GM18861 (cell line): ENCODE measurements around the gene CLGN.
A peak's percentile ranks its signal among the peaks of the same experiment; 100 is the strongest.

Experiments used
- ATAC-seq: cut with Tn5 transposase; IDR thresholded peaks from one replicate; pipeline ENCODE4 v1.9.1; 2021; ENCODE audit not compliant: unreplicated experiment

CLGN gene

DNA sequence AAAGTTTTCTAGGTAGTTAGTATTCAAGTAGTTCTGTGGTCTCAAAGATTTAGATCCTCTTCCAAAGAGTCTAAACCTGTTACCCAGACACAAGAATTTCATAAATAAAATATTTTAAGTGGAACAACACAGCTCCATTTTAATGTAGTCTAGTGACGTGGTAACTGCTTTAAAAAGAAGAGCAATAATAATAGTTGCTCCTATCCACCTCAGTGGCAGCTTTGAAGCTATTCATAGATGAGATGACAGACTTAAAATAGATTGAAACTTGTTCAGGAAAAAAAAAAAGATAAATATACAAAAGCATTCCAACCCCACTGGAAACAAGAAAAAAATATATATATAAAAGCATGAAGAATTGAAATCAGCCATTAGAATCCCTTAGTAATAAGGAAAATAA lies 39.4 kb downstream of the CLGN start:
- no peak for ATAC-seq

DNA sequence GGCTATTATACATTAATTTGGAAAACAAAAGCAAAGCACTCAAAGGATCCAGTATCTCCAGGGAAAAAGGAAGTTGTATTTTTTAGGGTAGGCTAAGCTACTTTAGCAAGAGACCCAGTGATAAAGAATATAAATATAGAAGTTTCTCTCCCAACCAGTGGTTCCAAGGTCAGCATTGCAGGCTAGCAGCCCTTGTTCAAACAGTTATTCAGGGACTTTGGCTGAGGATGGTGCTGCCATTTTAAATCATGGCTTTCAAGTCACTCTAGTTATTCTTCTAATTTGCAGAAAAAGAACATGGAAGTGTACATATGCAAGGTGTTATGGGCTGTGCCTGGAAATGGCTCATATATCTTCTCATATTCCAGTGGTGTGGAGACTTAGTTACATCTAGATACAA lies 44.7 kb downstream of the CLGN start:
- ATAC-seq = no peak

DNA sequence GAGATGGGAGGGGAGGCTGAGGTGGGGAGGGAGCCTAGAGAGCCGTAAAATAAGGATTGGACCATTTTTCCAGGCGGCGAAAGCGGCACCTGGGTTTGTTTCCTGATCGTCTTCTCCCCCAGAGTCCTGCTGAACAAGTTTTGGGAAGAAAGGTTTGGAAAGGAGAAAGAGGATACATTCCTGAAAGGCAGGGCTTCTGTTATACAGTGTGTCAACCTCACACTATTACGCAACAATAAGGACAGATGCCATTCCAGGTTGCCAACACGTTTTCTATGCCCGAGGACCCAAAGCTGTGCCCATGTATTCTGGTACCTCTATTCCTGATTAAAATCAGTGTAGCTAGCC lies 53.3 kb downstream of the CLGN start:
- no peak for ATAC-seq

DNA sequence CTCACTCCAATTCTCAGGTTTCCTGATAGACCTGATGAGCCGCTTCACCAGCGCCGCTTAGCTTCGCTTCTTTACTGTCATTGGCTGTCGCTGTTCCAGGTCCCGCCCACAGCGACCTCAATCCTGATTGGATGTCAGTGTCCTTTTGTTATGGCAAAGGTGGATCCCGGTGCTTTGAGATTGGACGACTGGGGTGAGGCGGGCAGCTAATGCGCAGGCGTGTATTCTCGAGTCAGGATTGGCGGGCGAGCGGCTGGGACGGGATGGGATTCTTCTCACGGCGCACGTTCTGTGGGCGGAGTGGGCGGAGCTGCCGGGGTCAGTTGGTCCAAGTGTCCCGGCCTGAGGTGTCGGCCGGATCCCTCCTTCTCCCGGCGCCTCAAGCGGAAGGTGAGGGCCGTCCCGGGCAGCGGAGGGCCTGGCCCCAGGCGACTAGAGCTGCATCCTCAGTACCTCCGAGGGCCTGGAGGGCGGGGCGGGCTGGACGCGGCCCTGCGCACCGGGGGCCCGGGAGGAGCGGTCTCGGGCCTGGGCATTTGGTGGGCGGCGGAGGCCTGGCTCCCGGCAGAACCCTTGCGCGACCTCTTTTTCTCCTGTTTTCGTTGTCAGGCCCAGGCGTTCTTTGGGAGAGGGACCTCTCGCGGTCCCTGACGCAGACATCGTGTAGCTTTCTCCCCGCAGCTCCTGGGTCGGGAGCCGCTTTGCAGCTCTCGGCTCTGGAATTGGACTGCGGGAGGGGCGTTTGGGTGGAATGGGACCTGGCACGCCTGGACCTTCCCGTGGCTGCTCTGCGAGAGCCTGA lies 53.9 kb downstream of the CLGN start, which contains the start of gene SCOC:
TSS of gene SCOC (plus strand) at position 319 of the 802 bp plus-strand sequence. CDS start 5,525 bp downstream, outside the sequence.
- ATAC-seq = peak; percentile 89

DNA sequence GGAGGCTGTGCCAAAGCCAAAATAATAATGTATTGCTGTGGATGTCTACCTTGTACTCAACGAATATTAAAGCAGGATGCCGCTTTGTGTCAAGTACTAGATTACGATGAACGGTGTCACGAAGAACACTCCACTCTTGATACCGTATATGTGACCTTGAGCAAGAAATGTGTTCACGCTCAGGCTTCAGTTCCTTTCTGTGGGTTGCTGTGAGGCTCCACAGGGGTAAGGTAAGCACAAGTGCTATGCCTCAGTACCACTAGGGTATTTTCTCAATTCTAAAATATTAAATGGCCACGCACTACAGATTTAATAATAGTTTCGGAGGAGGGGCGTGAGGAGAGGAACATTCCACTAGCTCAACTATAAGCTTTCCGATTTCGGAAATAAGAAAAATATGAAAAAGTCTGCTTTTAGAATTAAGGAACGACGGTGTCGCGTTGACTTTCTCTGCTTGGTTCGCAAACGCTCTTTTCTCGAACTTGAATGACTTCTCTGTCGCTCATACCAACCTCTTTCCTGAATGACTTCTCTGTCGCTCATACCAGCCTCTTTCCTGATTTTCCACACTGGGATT lies 54.6 kb downstream of the CLGN start:
- ATAC-seq = peak; percentile 56

DNA sequence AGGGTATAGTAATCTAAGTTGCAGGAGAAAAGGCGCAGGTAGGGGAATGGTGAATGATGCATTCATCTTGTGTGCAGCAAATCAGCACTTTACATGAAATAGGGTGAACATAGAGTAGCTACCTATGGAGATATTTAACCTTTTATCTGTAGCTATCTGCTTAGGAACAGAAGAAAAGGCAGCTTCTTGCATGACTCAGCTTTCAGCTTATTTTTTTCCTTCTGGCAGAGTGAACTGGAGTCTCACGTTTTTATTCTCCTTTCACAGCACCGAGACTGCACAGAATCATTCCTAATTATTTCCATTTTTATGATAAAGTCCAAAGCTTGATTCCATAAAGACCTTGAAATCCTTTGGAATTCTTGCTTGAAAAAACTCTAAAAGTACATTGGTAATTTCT lies 58.8 kb downstream of the CLGN start:
- ATAC-seq = no peak

DNA sequence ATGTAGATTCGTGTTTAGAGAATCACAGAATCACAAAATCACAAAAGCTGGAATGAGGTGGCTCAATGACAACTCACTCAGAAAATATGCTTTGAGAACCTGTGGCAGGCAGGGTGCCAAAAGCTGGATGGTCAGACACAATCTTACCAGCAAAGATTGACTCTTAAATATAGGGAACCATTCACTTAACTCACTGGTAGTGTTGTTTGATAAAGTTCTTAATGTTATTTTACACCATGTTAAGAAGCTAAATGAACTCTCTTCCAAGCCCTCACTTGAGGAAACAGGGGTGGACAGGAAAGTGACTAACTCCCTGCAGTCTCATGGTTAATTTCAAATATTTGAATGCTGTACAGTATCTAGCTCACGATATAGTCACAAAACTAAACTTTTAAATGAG lies 59.7 kb downstream of the CLGN start:
- ATAC-seq = no peak

DNA sequence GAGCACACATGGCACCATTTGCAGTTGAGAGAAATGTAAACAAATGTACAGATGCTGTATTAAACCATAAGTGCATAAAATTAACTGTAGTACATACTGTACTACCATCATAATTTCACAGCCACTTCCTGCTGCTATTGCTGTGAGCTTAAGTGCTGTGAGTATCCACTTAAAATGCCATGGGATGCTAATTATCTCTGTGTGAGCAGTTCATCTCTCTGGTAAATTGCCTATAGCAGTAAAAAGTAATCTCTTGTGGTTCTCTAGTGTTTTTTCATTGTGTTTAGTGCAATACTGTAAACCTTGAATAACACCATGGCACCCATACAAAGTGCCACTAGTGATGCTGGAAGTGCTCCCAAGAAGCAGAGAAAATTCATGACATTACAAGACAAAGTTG lies 63.9 kb downstream of the CLGN start:
- ATAC-seq = no peak

DNA sequence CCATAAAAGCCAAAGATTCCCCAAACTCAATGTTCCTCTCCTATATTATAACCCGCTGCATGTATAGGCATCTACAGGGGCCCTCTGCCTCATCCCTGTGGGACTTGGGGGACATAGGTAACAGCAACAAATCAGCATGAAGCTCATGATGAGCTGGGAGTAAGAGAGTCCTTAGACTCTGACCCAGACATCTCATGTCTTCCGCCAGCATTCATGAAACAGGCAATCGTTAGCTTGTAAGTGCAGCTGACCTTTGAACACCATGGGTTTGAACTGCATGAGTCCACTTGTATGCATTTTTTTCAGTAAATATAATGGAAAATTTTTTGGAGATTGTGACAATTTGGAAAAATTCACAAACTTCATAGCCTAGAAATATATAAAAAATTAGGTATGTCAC lies 64.4 kb downstream of the CLGN start:
- no peak for ATAC-seq

DNA sequence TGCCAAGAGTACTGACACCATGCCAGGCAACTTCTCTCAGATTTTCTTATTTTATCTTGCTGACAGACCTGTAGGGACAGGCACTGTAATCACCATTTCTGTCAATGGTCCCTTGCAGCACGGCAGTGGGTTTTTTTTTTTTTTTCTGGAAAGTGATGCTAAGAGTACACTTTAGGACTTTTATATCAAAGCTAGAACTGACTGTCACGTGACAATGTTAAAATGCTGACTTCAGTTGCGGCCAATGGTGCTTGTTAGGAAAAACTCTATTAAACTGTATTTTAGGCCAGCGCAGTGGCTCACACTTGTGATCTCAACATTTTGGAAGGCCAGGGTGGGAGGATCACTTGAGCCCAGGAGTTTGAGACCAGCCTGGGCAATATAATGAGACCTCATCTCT lies 66.3 kb downstream of the CLGN start:
- ATAC-seq = no peak

DNA sequence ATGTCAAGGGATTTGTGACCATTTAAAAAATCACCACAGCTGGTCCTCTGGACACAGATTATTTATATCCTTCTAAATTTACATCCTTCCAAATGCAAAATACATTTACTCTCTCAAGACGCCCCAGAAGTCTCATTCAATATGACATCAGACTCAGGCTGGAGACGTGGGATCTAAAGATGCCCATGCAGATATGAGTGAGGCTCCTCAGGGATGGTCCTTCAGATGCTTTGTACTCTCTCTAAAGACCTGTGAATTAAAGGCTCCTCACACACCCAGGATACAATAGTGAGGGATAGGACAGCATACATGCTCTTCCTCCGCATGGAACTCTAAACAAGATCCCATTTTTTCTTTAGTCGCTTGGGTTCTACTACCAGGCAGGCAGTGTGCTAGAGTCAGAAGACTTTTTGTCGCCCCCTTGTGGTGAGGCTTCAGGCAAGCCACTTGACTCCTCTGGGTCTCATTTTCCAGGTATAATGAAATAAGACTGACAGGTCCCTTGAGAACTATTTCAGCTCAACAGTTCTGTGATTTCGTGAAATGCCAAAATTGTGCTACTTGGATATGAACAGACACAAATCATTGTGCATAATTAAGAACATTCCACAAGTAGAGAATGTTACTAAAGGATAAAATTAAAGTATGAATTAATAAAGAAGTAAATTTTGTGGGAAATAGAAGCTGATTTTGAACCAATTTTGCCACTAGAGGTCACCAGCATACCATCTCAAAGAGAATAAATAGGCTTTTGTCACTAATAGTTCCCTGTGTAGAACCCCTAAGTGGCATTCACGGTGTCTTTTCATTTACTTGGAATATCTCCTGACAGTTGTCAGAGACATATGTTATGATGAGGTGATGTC lies 67.7 kb downstream of the CLGN start:
- peak; percentile 95 for ATAC-seq

DNA sequence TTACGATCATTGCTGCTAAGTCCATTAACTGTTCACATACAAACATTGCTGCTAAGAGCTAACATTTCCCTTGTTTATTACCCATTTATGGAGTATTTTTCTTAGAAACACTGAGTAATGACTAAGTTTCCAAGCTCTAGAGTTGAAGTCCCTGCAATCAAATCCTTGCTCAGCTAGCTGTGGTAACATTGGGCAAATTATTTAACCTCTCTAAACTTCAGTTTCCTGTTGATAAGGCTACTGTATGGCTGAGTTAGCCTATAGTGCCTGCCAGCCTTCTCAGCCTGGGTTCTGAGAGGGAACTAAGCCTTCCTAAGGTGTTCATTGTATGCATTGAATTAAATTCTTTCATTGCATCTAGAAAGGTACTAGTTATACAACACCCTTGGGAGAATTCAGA lies 69.2 kb downstream of the CLGN start:
- no peak for ATAC-seq

DNA sequence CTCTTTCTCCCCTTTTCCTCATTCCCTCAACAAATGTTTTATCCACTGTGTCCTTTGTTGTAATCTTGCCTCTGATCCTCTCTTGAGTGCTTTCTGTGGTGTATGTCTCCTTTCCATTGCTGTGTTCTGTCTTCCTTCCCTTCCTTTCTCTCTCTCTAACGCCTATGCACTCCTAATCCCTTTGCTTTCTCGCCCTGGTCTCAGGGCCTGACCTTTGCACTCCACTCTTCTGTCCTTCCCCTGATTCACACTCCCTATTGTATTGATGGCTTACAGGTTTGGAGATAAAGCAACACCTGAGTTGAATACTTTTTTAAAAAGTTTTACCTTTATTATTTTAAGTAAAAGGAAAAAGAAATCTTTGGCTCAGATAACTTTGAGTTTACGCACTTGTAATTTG lies 69.6 kb downstream of the CLGN start:
- no peak for ATAC-seq

DNA sequence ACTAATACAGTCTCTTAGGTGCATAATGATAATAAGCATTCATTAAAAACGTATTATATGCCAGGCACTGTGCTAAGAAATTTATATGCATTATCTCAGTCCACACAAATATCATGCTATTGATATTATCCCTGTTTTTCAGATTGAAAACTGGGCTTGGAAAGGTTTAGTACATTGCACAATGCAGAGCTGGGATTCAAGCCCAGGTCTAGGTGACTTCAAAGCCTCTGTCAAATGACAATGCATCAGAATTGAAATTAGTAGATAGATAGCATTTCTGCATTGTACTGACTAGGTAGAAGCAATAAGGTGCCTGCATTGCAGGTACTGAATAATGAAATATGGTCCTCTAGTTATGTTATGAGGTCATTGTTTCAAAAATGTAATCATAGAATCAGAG lies 72.2 kb downstream of the CLGN start:
- ATAC-seq = no peak

DNA sequence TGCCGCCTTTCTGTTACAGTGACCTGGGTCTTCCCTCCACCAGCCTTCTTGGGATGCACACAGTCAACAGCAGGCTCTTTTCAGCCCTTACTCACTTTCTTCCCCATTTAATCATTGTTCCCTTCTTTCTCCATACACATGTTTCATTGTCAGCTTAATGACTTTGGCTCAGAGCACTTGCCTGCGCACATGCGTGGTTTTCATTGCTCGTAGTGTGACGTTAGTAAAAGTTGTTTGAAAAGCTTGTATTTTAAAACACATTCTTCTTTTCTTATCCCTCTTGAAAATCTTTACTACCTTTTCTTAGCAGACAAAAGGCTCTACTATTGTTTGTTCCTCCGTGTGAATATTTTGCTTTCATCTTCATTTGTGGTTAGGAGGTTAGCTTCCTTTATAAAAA lies 73.7 kb downstream of the CLGN start:
- no peak for ATAC-seq

DNA sequence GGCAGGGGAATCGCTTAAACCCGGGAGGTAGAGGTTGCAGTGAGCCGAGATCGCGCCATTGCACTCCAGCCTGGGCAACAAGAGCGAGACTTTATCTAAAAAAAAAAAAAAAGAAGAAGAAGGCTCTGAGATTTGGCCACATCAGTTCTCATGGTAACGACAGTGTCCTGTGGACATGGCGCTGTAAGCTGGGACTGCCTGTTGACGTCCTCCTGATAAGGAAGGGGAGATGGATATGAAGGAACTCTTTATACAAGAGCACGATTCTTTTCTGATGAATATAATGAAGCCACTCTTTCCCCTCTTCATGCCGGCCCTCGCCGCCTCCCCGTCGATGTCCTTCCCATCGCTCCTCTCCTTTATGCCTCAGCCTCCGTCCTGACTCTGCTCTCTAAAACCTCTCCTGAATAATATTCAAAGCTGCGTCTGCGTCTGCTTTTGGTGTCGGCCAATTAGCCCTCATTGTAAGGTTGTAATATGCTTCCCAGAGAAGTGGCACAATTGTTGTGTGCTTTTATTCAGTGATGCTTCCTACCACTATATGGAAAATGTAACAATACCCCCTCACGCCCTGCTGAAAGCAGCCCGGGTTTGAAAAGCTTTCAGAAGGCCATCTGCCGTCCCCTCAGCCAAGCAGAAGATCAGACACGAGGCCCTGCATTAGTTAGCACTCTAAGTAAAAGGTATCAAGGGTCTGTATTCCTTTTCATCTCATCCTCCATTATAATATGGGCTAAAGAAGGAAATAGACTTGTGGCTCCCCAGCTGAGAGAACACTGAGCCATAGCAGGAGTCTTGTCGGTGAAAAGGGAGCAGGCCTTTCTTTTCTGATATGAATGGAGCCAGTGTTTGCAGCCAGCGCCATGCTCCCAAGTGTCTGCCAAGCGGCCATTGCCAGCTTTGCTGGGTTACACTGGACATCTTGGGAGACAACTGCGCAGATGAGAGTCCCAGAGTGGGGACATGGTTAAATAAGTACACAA lies 76.1 kb downstream of the CLGN start:
- ATAC-seq = no peak

DNA sequence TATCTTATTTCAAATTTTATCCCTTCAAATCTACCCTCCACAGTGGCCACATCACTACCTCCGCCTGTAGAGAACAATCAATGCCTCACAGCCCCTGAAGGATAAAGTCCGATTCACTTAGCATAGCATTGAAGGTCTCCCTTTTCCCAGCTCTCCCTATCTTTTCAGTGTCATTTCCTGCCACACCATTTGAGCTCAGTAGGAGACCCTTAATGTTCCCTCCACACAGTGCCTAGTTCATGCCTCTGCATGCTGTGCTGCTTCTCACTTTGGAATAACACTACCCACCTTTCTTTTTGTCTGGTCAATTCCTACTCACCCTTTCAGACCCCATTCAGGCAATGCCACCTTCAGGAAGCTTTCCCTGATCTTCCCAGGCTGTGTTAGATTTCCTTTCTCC lies 77.6 kb downstream of the CLGN start:
- no peak for ATAC-seq

DNA sequence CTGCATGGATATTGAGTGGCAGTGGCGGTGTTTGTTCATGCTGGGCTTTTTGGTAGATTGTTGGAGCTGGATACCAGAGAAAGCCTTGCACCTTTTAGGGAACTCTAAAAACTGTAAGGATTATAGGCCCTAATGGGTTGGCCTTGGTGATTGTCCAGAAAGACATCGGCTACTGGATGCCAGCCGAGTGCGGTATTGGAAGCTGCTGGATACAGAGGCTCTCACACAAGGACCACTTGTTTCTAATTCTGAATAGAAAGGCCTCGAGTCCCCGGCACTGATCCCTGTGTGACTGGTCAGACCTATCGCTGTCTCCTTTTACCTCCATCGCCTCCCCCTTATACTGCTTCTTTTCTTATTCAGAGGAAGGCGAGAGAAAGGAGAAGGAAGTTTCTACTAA lies 81.3 kb downstream of the CLGN start:
- no peak for ATAC-seq

DNA sequence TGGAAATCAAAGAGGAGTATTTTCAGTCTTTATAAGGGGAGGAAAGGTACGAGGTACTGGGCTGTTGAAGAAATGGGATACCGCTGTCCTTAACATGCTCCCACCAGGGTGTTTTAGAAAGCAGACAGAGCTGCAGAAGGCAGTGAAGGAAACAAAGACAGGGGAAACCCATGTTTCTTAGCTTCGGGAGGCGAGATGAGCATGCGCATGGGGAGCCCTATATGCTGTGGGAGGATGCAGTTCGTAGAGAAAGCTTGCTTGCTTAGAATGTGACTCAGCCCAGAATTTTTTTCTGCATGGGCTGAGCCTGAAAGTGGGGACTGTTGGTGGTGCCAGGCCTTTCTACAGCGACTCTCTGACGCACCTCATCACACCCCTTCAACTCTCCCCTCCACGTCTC lies 82.8 kb downstream of the CLGN start:
- ATAC-seq = no peak

DNA sequence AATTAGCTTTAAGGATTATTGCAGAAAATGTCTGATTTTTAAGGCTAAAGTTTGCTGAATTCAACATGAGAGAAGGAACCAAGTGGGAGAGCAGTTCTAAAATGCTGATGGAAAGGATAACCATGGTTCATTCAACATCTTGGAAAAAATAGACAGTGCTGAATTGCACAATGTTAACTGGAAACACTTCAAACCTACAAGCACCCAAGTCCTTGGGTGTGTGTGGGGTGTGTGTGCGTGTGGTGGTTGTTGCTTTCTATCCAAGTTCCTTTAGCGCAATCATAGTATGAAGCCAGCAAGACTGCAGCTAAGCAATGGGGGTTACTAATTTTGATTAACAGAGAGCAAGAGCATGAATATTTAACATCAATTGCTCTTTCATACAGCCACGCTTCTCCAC lies 83.3 kb downstream of the CLGN start:
- no peak for ATAC-seq

DNA sequence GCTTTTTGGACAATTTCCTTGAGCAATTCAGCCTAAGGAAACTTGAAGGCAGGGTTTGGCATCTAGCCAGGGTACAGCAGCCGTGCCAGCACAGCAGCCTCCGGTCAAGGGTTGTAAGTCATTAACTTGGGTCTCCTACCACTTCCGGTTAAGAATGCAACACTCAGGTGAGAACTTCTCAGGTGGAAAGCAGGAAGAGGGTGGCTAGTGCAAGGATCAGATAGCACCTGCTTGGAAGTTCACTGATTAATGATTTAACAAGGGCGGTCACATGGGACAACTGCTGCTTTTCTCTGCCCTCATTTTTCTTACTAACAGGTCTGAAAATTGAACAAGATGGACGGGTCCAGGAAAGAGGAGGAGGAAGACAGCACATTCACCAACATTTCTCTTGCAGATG lies 84.1 kb downstream of the CLGN start:
- peak; percentile 97 for ATAC-seq
